ENCODE measurements around the gene ZNF428. TPM values are rescaled to one million over a fixed set of nuclear protein-coding genes. Genes with fewer than 3 reads are reported as not detected.
A peak's percentile ranks its signal among the peaks of the same experiment; 100 is the strongest.

The ZNF428 gene
- total RNA-seq, 4 donors from 2014 or later = 33.9 to 54.1 (median 45.0) TPM

DNA sequence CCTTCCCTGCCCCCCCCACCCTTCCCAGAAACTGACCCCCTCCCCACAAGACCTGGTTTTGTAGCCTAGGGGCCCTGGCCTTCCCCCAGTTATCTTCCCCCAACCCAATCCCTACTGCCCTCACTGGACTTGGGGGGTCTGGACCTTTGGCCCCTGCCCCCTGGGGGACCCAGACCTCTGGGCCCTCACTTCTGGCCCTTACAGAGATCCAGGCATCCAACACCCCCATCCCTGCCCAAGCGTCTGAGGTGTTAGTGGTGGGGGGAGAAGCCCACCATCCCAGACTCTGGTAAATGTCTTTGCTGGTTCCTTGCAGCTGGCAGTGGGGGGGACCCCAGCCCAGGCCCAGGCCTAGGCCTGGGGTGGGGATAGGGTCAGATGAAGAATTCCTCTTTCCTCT is 3.5 kb upstream of the ZNF428 start:
- Histone ChIP-seq H3K27ac (no peak overlapping the region), H3K36me3 (peaks cover 0 to 9% of the 10 kb centered on the region in 2 donors), H3K9me3 (no peaks in the 10 kb centered on the region), H3K4me3 (no peak overlapping the region), H3K27me3 (no peaks in the 10 kb centered on the region), H3K4me1 (peaks cover 0 to 22% (median 5%) of the 10 kb centered on the region in 3 donors)
- TF ChIP-seq, protein P1, sequence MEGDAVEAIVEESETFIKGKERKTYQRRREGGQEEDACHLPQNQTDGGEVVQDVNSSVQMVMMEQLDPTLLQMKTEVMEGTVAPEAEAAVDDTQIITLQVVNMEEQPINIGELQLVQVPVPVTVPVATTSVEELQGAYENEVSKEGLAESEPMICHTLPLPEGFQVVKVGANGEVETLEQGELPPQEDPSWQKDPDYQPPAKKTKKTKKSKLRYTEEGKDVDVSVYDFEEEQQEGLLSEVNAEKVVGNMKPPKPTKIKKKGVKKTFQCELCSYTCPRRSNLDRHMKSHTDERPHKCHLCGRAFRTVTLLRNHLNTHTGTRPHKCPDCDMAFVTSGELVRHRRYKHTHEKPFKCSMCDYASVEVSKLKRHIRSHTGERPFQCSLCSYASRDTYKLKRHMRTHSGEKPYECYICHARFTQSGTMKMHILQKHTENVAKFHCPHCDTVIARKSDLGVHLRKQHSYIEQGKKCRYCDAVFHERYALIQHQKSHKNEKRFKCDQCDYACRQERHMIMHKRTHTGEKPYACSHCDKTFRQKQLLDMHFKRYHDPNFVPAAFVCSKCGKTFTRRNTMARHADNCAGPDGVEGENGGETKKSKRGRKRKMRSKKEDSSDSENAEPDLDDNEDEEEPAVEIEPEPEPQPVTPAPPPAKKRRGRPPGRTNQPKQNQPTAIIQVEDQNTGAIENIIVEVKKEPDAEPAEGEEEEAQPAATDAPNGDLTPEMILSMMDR (IDR thresholded peaks at IDR 0.05) = no peak
- TF ChIP-seq POLR2AphosphoS5 (IDR thresholded peaks at IDR 0.05) (no peak), POLR2A (IDR thresholded peaks at IDR 0.05) (no peak), EP300 (IDR thresholded peaks at IDR 0.05) (no peak)
- WGBS, 2 donors (ENCODE audit: low coverage in 1 of 2) = 100% methylated on average over 1 of the region's 1 CpG; no CpG with 5 or more reads in 1 of the 2 donors
- ATAC-seq = no peak

DNA sequence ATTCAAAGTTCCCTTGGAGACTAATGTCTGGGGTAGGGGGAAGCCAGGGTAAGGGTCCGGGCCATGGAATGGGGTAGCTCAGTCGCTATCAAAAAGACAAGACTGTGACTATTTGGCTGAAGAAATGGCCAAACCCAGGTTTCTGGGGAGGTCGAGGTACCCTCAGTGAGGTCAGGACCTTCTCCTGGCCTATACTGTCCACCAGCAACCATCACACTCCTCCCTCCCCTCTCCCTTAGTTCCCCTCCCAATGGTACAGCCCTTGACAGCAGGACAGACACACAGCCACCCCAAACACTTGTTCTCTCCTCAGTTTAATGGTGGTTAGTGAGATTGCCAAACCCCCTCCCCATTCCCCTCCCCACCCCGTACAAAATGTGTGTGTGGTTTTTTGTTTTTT is 2.6 kb upstream of the ZNF428 start:
- no peaks in the 10 kb centered on the region for H3K27me3 ChIP-seq
- no peak for ATAC-seq
- TF ChIP-seq, protein P1 (IDR thresholded peaks at IDR 0.05) = no peak
- no peak for TF ChIP-seq POLR2AphosphoS5 (IDR thresholded peaks at IDR 0.05)
- peaks cover 0 to 31% (median 5%) of the 10 kb centered on the region in 3 donors for H3K4me1 ChIP-seq
- H3K36me3 ChIP-seq = peaks cover 0 to 9% of the 10 kb centered on the region in 2 donors
- WGBS, 2 donors (ENCODE audit: low coverage in 1 of 2) = 65 to 73% methylated on average over 3 to 4 of the region's 4 CpGs
- no peak overlapping the region for H3K4me3 ChIP-seq
- H3K27ac ChIP-seq = no peak overlapping the region
- H3K9me3 ChIP-seq = no peaks in the 10 kb centered on the region

- no peak for TF ChIP-seq POLR2AphosphoS5 (IDR thresholded peaks at IDR 0.05)
- TF ChIP-seq EP300 (IDR thresholded peaks at IDR 0.05) = no peak
- TF ChIP-seq, protein P1 (IDR thresholded peaks at IDR 0.05) = no peak
- TF ChIP-seq POLR2A (IDR thresholded peaks at IDR 0.05) = no peak
- H3K36me3 ChIP-seq = peaks cover 0 to 4% of the 10 kb centered on the region in 2 donors
- H3K4me1 ChIP-seq = peaks cover 0 to 33% (median 5%) of the 10 kb centered on the region in 3 donors
- WGBS, 2 donors (ENCODE audit: low coverage in 1 of 2) = 53 to 91% methylated on average over 5 to 8 of the region's 23 CpGs
- ATAC-seq = no peak
- peak overlapping the region; percentile 79 to 99 (median 98) for H3K27ac ChIP-seq
- H3K4me3 ChIP-seq = peak overlapping the region; percentile 58 to 85
- no peaks in the 10 kb centered on the region for H3K27me3 ChIP-seq
- H3K9me3 ChIP-seq = no peaks in the 10 kb centered on the region
Measured at GRCh38 chr19:43620061-43621001, 902 bp upstream of the ZNF428 start.

GRCh38 chr19:43618921-43619261 is 538 bp downstream of the ZNF428 start:
- H3K9me3 ChIP-seq = no peaks in the 10 kb centered on the region
- peak overlapping the region; percentile 79 to 99 (median 98) for H3K27ac ChIP-seq
- 0% methylated on average over 2 to 3 of the region's 14 CpGs for whole genome bisulfite sequencing, 2 donors (ENCODE audit: low coverage in 1 of 2)
- ATAC-seq = no peak
- peak overlapping the region; percentile 58 to 85 for H3K4me3 ChIP-seq
- peaks cover 0 to 46% (median 5%) of the 10 kb centered on the region in 3 donors for H3K4me1 ChIP-seq
- peaks cover 0 to 10% of the 10 kb centered on the region in 2 donors for H3K36me3 ChIP-seq
- TF ChIP-seq EP300 (IDR thresholded peaks at IDR 0.05) = no peak
- no peak for TF ChIP-seq POLR2A (IDR thresholded peaks at IDR 0.05)
- TF ChIP-seq, protein P1 (IDR thresholded peaks at IDR 0.05) = no peak
- no peak for TF ChIP-seq POLR2AphosphoS5 (IDR thresholded peaks at IDR 0.05)
- no peaks in the 10 kb centered on the region for H3K27me3 ChIP-seq

Data from gastroesophageal sphincter (tissue), 4 donors.